ENCODE measurements around the gene PROK1.

DNA sequence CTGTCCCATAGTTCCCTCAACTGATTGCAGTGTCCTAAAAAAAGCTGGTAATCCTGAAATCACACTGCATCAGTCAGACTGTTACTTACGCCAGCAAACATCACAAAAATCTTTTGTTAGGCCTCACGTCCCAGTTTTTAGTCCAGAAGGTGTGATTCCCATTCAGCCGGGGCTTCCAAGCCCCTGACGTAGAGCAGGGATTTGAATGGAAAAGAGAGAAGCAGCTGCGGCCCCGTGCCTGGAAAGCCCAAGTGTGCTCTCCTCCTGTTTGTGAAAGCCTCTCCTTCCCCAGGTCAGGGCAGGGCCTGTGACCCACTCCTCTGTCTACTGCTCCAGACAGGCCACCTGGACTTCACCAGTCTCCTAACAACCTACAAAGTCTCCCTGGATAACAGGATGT is 47.3 kb downstream of the PROK1 start:
- TF ChIP-seq, protein P1, sequence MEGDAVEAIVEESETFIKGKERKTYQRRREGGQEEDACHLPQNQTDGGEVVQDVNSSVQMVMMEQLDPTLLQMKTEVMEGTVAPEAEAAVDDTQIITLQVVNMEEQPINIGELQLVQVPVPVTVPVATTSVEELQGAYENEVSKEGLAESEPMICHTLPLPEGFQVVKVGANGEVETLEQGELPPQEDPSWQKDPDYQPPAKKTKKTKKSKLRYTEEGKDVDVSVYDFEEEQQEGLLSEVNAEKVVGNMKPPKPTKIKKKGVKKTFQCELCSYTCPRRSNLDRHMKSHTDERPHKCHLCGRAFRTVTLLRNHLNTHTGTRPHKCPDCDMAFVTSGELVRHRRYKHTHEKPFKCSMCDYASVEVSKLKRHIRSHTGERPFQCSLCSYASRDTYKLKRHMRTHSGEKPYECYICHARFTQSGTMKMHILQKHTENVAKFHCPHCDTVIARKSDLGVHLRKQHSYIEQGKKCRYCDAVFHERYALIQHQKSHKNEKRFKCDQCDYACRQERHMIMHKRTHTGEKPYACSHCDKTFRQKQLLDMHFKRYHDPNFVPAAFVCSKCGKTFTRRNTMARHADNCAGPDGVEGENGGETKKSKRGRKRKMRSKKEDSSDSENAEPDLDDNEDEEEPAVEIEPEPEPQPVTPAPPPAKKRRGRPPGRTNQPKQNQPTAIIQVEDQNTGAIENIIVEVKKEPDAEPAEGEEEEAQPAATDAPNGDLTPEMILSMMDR (conservative IDR thresholded peaks at IDR 0.05; ENCODE audit: low read depth, low read length), result no peak
- no peak for TF ChIP-seq EZH2 (IDR thresholded peaks at IDR 0.05; ENCODE audit: low read length, unreplicated experiment)
